Smooth muscle cell (in vitro differentiated cells): Measurements from ENCODE around the gene MYL7. TPM values are rescaled to one million over a fixed set of nuclear protein-coding genes. Genes with fewer than 3 reads are reported as not detected.

ENCODE experiments used
- DNase-seq: peaks from one replicate; lab custom pipeline; 2025; ENCODE audit not compliant: unreplicated experiment; lab: John Stamatoyannopoulos, UW
- H2AFZ ChIP-seq: fragments of 200-600 bp; sonication (generic); 2 replicates; pipeline ENCODE4 v1.6.0; 2016; ENCODE audit warnings: antibody characterized with exemption, low read depth, mild to moderate bottlenecking
- H3F3A ChIP-seq: fragments of 200-600 bp; sonication (generic); 2 replicates; pipeline ENCODE4 v1.6.0; 2017; ENCODE audit warnings: antibody characterized with exemption, low read depth
- H3K27ac ChIP-seq: fragments of 200-600 bp; sonication (generic); 2 replicates; pipeline ENCODE4 v1.5.1; 2016; ENCODE audit warnings: low read depth, mild to moderate bottlenecking
- H3K27me3 ChIP-seq: fragments of 200-600 bp; sonication (generic); 2 replicates; pipeline ENCODE4 v1.6.1; 2016; ENCODE audit warnings: low read depth, mild to moderate bottlenecking
- H3K36me3 ChIP-seq: fragments of 200-600 bp; sonication (generic); 2 replicates; pipeline ENCODE4 v1.5.1; 2016; ENCODE audit warnings: low read depth
- H3K4me1 ChIP-seq: fragments of 200-600 bp; sonication (generic); 2 replicates; pipeline ENCODE4 v1.5.1; 2016; ENCODE audit warnings: low read depth
- H3K4me2 ChIP-seq: fragments of 200-600 bp; sonication (generic); 2 replicates; pipeline ENCODE4 v1.6.0; 2016; ENCODE audit warnings: mild to moderate bottlenecking
- H3K4me3 ChIP-seq: fragments of 200-600 bp; sonication (generic); 2 replicates; pipeline ENCODE4 v1.5.1; 2016; ENCODE audit warnings: mild to moderate bottlenecking
- H3K79me2 ChIP-seq: fragments of 200-600 bp; sonication (generic); 2 replicates; pipeline ENCODE4 v1.6.0; 2016; ENCODE audit warnings: low read depth, mild to moderate bottlenecking
- H3K9ac ChIP-seq: fragments of 200-600 bp; sonication (generic); 2 replicates; pipeline ENCODE4 v1.6.0; 2016; ENCODE audit warnings: low read depth
- H3K9me3 ChIP-seq: fragments of 200-600 bp; sonication (generic); replicated peaks from 2 replicates; pipeline ENCODE4 v1.5.1; 2016; ENCODE audit warnings: low read depth
- H4K20me1 ChIP-seq: fragments of 200-600 bp; sonication (generic); 2 replicates; pipeline ENCODE4 v1.6.0; 2016; ENCODE audit warnings: low read depth
- WGBS: methylation state at CpG from one replicate; pipeline ENCODE4 v1.1.7; 2016; ENCODE audit warnings: low lambda C conversion rate; 5-methylcytosine and 5-hydroxymethylcytosine counted together
- polyA plus RNA-seq: library from polyadenylated mRNA; unstranded; fragments of >200 nt; fragmentation: Nextera tagmentation; extraction: Ambion mirVana; gene quantifications from 2 replicates; pipeline ENCODE4 v1.2.1, GENCODE V29; 2016
- total RNA-seq: library from RNA; depleted of rRNA; stranded (reverse); fragments of >200 nt; gene quantifications from 2 replicates; pipeline ENCODE4 v1.2.3, GENCODE V29; 2014
- TF ChIP-seq, protein P1 (sequence below): fragments of 200-600 bp; sonication (generic); IDR thresholded peaks from 2 replicates; pipeline ENCODE4 v1.5.1; 2017; ENCODE audit warnings: borderline replicate concordance, mild to moderate bottlenecking, antibody characterized with exemption; ENCODE audit not compliant: insufficient read depth, poor library complexity, severe bottlenecking

The MYL7 gene
- total and polyA plus RNA-seq, 2 experiments from 2014 or later = 35.8 to 95.1 TPM

DNA sequence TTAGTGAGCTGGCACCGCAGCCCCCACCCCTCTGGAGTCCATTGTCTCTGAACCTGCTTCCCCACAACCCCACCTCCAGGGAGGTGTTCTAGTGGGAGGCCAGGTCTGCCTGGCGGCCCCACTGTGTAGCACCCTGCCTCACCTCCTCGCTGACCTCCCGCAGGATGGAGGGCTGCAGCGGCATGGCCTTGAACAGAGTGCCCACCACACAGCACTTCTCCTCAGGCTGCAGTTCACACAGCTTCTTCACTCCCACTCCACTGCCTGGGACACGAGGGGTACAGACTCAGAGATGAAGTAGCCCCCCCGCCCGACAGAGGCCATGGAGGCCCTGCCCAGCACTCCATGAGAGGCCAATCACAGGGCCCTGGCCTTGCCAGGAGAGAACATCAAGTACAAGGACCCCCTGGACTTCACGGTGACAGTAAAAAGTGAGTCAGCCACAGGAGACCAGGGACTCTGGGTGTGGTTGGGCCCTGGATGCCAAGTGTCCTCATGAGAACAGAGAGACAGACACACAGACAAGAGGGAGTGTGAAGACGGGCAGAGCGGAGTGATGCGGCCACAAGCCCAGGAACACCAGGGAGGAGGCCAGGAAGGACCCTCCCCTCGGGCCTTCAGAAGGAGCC, 23.2 kb downstream of the MYL7 start:
- Histone ChIP-seq H3K27ac (no peak overlapping the region), H3K27me3 (no peaks in the 10 kb centered on the region), H3K36me3 (no peaks in the 10 kb centered on the region), H3K79me2 (peaks cover 16% of the 10 kb centered on the region), H3K4me1 (peaks cover 9% of the 10 kb centered on the region), H4K20me1 (no peaks in the 10 kb centered on the region), H2AFZ (no peak overlapping the region), H3K4me3 (no peak overlapping the region), H3K9me3 (no peaks in the 10 kb centered on the region), H3K9ac (no peak overlapping the region), H3K4me2 (no peak overlapping the region), H3F3A (no peaks in the 10 kb centered on the region)
- WGBS = 97% methylated on average over 11 of the region's 13 CpGs
- no peak for DNase-seq
- TF ChIP-seq, protein P1, sequence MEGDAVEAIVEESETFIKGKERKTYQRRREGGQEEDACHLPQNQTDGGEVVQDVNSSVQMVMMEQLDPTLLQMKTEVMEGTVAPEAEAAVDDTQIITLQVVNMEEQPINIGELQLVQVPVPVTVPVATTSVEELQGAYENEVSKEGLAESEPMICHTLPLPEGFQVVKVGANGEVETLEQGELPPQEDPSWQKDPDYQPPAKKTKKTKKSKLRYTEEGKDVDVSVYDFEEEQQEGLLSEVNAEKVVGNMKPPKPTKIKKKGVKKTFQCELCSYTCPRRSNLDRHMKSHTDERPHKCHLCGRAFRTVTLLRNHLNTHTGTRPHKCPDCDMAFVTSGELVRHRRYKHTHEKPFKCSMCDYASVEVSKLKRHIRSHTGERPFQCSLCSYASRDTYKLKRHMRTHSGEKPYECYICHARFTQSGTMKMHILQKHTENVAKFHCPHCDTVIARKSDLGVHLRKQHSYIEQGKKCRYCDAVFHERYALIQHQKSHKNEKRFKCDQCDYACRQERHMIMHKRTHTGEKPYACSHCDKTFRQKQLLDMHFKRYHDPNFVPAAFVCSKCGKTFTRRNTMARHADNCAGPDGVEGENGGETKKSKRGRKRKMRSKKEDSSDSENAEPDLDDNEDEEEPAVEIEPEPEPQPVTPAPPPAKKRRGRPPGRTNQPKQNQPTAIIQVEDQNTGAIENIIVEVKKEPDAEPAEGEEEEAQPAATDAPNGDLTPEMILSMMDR = no peak

DNA sequence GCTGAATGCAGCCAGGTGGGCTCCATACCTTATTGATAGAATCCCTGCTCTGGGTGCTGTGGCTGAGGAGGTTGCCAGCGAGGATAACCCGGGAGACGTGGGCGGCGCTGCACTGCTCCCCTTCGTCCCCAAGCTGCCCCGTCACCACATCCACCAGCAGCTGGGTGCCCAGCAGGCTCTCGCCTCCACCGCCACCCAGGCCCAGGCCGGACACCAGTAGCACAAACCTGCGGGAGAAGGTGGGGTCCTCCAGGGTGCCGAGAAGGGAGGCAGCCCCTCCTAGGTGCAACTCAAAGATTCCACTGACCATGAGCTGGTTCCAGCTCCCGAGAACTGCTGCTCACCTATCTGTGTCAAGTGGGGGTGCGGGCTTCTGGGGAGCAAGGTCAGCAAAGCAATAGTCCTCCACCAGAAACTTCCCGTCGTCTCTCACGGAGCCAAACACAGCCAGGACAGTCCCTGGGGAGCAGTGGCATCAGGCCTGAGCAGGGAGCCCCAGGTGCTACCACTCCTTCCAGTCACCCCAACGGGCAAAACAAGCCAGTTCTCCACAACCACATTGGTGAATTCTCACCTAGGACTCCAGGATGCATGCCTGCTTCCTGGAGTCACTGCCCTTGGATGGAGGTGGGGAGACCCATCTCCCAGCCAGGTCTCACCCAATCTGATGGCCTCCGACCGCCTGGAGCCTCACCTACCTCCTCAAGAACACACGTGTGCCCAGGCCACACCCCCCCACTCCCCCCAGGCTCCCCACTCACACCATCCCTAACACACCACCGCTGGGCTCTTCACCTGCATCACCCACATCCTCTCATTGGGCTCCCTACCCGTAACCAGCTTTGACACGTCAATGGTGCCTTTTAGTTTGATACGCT, 24.1 kb downstream of the MYL7 start:
- Histone ChIP-seq H3K4me3 (no peak overlapping the region), H3K27me3 (no peaks in the 10 kb centered on the region), H3K79me2 (peaks cover 7% of the 10 kb centered on the region), H3K9me3 (no peaks in the 10 kb centered on the region), H4K20me1 (no peaks in the 10 kb centered on the region), H3K4me1 (peaks cover under 1% of the 10 kb centered on the region), H3K27ac (no peak overlapping the region), H3K4me2 (no peak overlapping the region), H3F3A (no peaks in the 10 kb centered on the region), H2AFZ (no peak overlapping the region), H3K9ac (no peak overlapping the region), H3K36me3 (no peaks in the 10 kb centered on the region)
- WGBS = 95% methylated on average over 25 of the region's 25 CpGs
- no peak for DNase-seq
- TF ChIP-seq, protein P1 = no peak

DNA sequence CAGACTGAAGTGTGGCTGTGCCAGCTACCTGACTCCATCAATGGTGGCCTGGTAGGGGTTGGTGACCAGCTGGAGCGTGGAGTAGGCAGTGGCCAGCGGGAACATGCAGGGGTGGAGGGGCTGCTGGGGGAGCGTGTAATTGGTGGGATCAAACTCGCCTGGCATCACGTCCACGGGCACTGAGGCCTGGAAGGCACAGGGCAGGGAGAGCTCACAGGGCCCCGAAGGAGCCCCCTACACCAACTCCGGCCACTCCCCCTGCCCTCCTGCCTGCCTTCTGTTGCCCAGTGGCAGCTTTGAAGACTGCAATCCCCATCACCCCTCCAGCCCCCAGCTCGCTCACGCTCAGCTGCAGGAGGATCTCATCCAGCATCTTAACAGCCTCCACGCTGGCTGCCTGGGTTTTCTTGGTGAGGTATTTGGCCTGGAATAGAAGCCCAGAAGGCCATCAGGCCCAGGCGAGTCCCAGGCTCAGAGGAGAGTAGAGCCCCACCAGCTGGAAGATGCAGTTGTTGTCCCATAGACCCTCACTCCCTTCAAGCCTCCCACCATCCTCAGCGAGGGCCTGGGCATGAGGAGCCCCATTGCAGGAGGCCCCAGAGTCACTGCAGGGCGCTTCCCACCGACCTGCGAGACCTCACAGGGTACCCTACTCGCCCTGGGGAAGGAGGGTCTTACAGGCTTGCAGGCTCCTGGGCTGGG, 24.9 kb downstream of the MYL7 start:
- Histone ChIP-seq H3K4me2 (no peak overlapping the region), H3F3A (no peaks in the 10 kb centered on the region), H4K20me1 (no peaks in the 10 kb centered on the region), H3K4me3 (no peak overlapping the region), H2AFZ (no peak overlapping the region), H3K36me3 (no peaks in the 10 kb centered on the region), H3K27ac (no peak overlapping the region), H3K4me1 (no peaks in the 10 kb centered on the region), H3K9me3 (no peaks in the 10 kb centered on the region), H3K9ac (no peak overlapping the region), H3K27me3 (no peaks in the 10 kb centered on the region), H3K79me2 (no peaks in the 10 kb centered on the region)
- WGBS = 90% methylated on average over 16 of the region's 17 CpGs
- no peak for DNase-seq
- TF ChIP-seq, protein P1 = no peak
